K562 (cell line): ENCODE measurements around the gene MUCL1.

Source experiments
- FOXK1 ChIP-seq: sonication (generic); formaldehyde crosslinking; IDR thresholded peaks from 2 replicates; pipeline ENCODE4 v1.8.0; 2022; ENCODE audit warnings: missing genetic modification reagents, mild to moderate bottlenecking, borderline replicate concordance
- TEAD4 ChIP-seq, 2 experiments: sonication (generic) in 1 of 2; formaldehyde crosslinking in 1 of 2; IDR thresholded peaks; 2 replicates each; pipeline versions ENCODE4 v1.6.1 to v1.8.0; 2012 to 2022; ENCODE audit warnings: borderline replicate concordance in 1 of 2, inconsistent platforms in 1 of 2, low read length in 1 of 2, mild to moderate bottlenecking in 1 of 2, missing genetic modification reagents in 1 of 2
- ZNF175 ChIP-seq: fragments of 200-800 bp; sonication (Bioruptor generic); IDR thresholded peaks from 2 replicates; pipeline ENCODE4 v1.6.1; 2016; ENCODE audit warnings: low read depth, mild to moderate bottlenecking, missing genetic modification characterization, missing compliant biosample characterization
- TF ChIP-seq, protein P1 (sequence below): fragments of 250-450 bp; sonication (Bioruptor Pico); IDR thresholded peaks from 2 replicates; pipeline ENCODE4 v1.8.0; 2021; ENCODE audit warnings: borderline replicate concordance, mild to moderate bottlenecking, moderate library complexity; ENCODE audit not compliant: poor library complexity, severe bottlenecking
- TF ChIP-seq, protein P2 (sequence below), 3 experiments: IDR thresholded peaks in 2 of 3; conservative IDR thresholded peaks in 1 of 3; 2 replicates each; pipeline ENCODE4 v1.5.1; 2011 to 2012; ENCODE audit warnings: low read length in 3 of 3, mild to moderate bottlenecking in 3 of 3, control low read depth in 2 of 3, improper control_type of control experiment in 1 of 3, inconsistent platforms in 1 of 3, low read depth in 1 of 3, mixed read lengths in 1 of 3, moderate library complexity in 1 of 3; ENCODE audit not compliant: insufficient read depth in 2 of 3
- TF ChIP-seq, protein P3 (sequence below): sonication (generic); formaldehyde crosslinking; IDR thresholded peaks from 2 replicates; pipeline ENCODE4 v1.9.0; 2022; ENCODE audit warnings: mild to moderate bottlenecking, missing genetic modification reagents
- TF ChIP-seq, protein P4 (sequence below): IDR thresholded peaks from 3 replicates; pipeline ENCODE4 v1.6.1; 2011; ENCODE audit warnings: borderline replicate concordance, mild to moderate bottlenecking; ENCODE audit not compliant: insufficient read length, insufficient read depth

DNA sequence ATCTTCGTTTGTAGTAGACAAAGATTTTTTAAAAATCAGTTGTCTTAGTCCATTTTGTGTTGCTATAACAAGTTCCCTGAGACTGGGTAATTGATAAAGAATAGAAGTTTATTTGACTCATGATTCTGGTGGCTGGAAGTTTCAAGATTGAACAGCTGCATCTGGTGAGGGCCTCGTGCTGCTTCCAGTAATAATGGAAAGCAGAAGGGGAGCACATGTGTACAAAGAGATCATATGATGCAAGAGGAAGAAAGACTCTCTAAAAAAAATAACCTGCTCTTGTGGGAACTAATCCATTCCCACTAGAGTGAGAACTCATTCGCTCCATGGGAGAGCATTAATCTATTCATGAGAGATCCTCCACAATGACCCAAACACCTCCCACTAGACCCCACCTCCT, 24.8 kb downstream of the MUCL1 start:
- TF ChIP-seq FOXK1 (CRISPR knock-in tag): no peak
- peak; percentile 24; the same call in 1 of the 2 replicates for TF ChIP-seq TEAD4 (IDR thresholded peaks at IDR 0.05; ENCODE audit: low read length)
- no peak for TF ChIP-seq TEAD4 (CRISPR knock-in tag; IDR thresholded peaks at IDR 0.05; ENCODE audit: borderline replicate concordance)
- TF ChIP-seq, protein P1, sequence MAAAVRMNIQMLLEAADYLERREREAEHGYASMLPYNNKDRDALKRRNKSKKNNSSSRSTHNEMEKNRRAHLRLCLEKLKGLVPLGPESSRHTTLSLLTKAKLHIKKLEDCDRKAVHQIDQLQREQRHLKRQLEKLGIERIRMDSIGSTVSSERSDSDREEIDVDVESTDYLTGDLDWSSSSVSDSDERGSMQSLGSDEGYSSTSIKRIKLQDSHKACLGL (CRISPR knock-in tag): no peak
- TF ChIP-seq, protein P2, sequence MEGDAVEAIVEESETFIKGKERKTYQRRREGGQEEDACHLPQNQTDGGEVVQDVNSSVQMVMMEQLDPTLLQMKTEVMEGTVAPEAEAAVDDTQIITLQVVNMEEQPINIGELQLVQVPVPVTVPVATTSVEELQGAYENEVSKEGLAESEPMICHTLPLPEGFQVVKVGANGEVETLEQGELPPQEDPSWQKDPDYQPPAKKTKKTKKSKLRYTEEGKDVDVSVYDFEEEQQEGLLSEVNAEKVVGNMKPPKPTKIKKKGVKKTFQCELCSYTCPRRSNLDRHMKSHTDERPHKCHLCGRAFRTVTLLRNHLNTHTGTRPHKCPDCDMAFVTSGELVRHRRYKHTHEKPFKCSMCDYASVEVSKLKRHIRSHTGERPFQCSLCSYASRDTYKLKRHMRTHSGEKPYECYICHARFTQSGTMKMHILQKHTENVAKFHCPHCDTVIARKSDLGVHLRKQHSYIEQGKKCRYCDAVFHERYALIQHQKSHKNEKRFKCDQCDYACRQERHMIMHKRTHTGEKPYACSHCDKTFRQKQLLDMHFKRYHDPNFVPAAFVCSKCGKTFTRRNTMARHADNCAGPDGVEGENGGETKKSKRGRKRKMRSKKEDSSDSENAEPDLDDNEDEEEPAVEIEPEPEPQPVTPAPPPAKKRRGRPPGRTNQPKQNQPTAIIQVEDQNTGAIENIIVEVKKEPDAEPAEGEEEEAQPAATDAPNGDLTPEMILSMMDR (IDR thresholded peaks at IDR 0.05 in 2 of 3, conservative IDR thresholded peaks at IDR 0.05 in 1 of 3; ENCODE audit: insufficient read depth in 2 of 3, low read depth in 1 of 3, low read length in 3 of 3): no peak
- TF ChIP-seq, protein P3, sequence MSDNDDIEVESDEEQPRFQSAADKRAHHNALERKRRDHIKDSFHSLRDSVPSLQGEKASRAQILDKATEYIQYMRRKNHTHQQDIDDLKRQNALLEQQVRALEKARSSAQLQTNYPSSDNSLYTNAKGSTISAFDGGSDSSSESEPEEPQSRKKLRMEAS (CRISPR knock-in tag): no peak
- TF ChIP-seq ZNF175: peak; percentile 98
- TF ChIP-seq, protein P4, sequence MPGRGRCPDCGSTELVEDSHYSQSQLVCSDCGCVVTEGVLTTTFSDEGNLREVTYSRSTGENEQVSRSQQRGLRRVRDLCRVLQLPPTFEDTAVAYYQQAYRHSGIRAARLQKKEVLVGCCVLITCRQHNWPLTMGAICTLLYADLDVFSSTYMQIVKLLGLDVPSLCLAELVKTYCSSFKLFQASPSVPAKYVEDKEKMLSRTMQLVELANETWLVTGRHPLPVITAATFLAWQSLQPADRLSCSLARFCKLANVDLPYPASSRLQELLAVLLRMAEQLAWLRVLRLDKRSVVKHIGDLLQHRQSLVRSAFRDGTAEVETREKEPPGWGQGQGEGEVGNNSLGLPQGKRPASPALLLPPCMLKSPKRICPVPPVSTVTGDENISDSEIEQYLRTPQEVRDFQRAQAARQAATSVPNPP: no peak
